IPS-15b (cell line): ENCODE results near the gene IER5L.
"Not testable (repeated sequence)": the region's sequence is repeated elsewhere in the genome, so short reads cannot be mapped to it uniquely, and the experiment has no call there.

Experiments used
- H3K27me3 ChIP-seq: one replicate; pipeline ENCODE4 v1.6.1; 2013; ENCODE audit warnings: low read length; ENCODE audit not compliant: control insufficient read depth, insufficient read depth
- H3K36me3 ChIP-seq: one replicate; pipeline ENCODE4 v1.6.1; 2013; ENCODE audit warnings: low read length; ENCODE audit not compliant: control insufficient read depth, insufficient read depth
- H3K4me1 ChIP-seq: one replicate; pipeline ENCODE4 v1.6.1; 2013; ENCODE audit warnings: mild to moderate bottlenecking, low read length; ENCODE audit not compliant: control insufficient read depth, insufficient read depth
- H3K4me3 ChIP-seq: one replicate; pipeline ENCODE4 v1.5.1; 2013; ENCODE audit warnings: low read depth, low read length
- H3K9ac ChIP-seq: one replicate; pipeline ENCODE4 v1.6.1; 2013; ENCODE audit warnings: low read depth, mild to moderate bottlenecking, low read length
- H3K9me3 ChIP-seq: one replicate; pipeline ENCODE4 v1.6.1; 2013; ENCODE audit warnings: mild to moderate bottlenecking, low read length; ENCODE audit not compliant: control insufficient read depth, insufficient read depth

IER5L gene

GRCh38 chr9:129139993-129140396 lies 38.1 kb downstream of the IER5L start:
- Histone ChIP-seq H3K9ac (peak overlapping the region; percentile 94), H3K9me3 (no peaks in the 10 kb centered on the region), H3K4me3 (peak overlapping the region; percentile 40), H3K27me3 (no peaks in the 10 kb centered on the region), H3K36me3 (peaks cover 32% of the 10 kb centered on the region), H3K4me1 (peaks cover 33% of the 10 kb centered on the region)

DNA sequence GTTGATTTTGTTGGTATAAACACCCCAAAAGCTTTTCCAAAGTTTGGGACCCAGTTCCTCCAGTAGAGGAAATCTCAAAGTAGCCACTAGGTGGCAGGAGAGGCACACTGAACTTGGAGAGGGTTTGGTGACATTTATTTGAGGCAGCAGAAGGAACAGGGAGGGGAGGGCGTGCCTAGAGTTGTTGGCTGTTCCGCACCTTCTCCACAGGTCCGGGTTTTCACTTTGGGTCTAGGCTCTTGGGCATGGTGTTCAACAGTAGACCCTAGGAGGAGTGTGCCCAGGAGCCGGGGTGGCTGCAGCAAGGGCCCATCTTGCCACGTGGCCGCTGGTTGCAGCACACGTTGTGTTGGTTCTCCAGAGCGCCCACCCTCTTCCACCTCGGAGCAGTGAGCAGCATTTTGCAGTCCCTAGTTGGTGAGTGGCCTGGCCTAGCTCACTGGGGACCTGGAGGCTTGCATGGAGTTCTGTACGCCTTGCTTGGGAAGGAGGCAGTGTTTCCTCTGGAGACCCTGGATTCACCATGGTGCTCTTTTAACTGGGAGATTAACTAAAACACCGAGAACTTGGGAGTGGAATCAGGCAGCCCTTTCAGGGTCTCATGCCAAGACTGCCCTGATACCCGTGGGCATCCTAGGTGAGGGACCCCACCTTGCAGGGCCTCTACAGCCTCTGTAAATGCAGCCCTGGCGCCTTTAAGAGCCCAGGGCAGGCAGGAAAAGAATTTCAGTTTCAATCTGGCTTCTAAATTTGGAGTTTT lies 38.6 kb downstream of the IER5L start:
- no peaks in the 10 kb centered on the region for H3K27me3 ChIP-seq
- peak overlapping the region; percentile 36 for H3K4me3 ChIP-seq
- peaks cover 33% of the 10 kb centered on the region for H3K4me1 ChIP-seq
- H3K9ac ChIP-seq, result peak overlapping the region; percentile 75
- H3K9me3 ChIP-seq, result no peaks in the 10 kb centered on the region
- peaks cover 32% of the 10 kb centered on the region for H3K36me3 ChIP-seq

DNA sequence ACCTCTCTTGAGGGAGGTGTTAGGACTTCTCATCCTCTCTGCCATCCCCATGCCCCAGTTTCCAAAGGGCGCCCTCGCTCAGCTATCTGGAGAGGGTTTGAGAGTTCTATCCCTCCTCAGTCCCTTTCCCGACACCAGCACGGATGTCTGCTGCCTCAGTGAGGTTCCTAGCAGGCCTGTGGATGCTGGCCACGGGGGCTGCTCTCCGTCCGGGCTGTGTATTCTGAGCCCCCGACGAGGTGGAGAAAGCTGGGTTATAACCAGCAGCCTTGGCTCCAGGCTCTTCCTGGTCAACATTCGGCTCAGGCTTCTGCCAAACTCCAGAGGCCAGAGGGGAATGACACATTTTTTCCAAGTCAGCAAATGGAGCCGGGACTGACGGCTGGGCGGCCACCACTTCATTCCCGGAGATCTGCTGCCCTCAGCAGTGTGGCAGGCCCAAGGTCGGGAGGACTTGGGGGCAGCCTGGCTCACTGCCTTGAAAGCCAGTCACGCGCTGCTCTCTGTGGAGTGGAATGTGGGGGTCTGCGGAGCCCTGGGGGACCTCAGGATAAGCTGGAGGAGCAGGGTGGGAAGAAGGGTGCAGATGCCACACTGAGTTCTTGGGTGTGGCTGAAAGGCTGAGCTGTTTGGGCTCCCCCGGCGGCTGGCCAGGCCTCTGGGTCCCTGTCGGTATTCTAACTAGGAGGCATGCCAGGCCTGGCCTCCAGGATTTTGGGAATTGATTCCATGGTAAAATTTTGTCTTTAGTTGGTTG lies 39.4 kb downstream of the IER5L start:
- Histone ChIP-seq H3K9me3 (no peaks in the 10 kb centered on the region), H3K27me3 (no peaks in the 10 kb centered on the region), H3K4me3 (no peak overlapping the region), H3K36me3 (peaks cover 28% of the 10 kb centered on the region), H3K4me1 (peaks cover 33% of the 10 kb centered on the region), H3K9ac (no peak overlapping the region)

DNA sequence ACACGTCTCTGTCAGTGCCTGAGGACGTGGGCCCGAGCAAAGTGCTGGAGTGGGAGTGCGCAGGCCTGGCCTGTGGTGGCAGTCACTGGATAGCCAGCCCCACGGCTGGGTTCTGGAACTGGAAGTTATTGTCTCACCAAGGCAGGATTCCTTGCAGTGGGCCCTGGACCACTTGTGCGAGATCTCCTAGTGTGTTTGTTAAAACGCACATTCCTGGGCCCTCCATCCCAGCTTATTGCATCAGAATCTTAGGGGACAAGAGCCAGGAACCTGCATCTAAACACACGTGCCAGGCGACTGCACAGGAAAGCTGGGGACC lies 40.0 kb downstream of the IER5L start:
- Histone ChIP-seq H3K9me3 (no peaks in the 10 kb centered on the region), H3K27me3 (no peaks in the 10 kb centered on the region), H3K36me3 (peaks cover 25% of the 10 kb centered on the region), H3K4me1 (peaks cover 29% of the 10 kb centered on the region), H3K4me3 (no peak overlapping the region), H3K9ac (no peak overlapping the region)

DNA sequence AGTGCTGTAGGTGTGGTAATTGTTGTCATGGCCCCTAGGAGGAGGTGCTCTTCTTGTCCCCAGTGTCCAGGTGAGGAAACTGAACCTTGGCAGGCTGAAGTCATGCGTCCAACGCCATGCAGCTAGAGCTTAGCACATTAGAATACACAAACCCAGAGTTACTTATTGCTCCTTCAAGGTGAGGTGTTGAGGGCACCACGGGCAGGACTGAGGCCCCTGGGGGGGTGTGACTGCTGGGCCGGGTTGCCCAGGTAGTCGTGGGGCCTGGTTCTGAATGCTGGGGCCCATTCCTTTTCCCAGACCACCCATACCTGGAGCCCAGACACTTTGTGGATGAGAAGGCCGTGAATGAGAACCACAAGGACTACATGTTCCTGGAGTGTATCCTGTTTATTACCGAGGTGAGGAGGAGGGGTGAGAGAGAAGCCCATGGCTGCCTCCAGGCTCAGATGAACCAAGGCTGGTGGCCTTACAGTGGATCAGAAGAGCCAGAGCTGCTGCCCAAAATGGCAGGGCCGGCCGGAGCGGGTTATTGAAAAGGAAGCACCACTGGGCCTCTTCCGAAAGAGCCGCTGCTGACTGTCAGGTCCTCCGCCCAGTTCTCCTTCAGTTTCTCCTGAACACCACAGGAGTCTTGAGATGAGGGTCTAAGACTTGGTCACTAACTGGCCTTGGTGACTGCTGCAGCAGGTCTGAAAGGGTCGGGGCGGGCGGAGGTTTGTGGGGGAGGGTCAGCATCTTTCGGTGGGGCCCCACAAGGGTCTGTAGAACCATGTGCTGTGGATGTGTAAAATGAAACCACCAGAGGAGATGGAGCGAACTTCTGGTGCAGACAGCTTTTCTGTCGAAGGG lies 40.5 kb downstream of the IER5L start:
- Histone ChIP-seq H3K4me1 (peaks cover 25% of the 10 kb centered on the region), H3K9me3 (no peaks in the 10 kb centered on the region), H3K4me3 (no peak overlapping the region), H3K9ac (no peak overlapping the region), H3K36me3 (peaks cover 24% of the 10 kb centered on the region), H3K27me3 (no peaks in the 10 kb centered on the region)

DNA sequence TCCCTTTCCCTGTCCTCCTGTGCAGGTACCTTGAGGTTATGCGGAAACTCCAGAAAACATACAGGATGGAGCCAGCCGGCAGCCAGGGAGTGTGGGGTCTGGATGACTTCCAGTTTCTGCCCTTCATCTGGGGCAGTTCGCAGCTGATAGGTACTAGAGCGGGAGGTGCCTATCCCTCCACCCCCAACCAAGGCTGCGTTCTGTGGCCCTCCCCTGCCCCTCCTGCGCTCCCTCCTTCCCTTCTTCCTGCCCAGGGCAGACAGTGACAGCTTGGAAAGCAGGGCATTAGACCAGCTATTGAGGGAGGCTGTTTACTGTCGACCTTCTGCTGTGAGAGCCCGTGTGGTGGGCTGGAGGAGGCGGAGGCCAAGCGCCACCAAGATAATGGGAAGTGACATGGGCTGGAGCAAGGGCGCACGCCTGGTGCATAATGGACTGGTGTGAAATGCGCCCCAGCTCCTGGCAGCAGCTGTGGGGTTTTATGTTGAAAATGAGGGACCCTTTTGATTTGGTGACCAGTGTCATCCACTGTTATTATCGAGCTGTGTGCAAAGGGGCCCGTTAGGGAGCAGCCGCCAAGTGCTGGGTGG lies 41.5 kb downstream of the IER5L start:
- no peak overlapping the region for H3K9ac ChIP-seq
- peaks cover 25% of the 10 kb centered on the region for H3K36me3 ChIP-seq
- no peaks in the 10 kb centered on the region for H3K9me3 ChIP-seq
- H3K27me3 ChIP-seq, result no peaks in the 10 kb centered on the region
- peaks cover 17% of the 10 kb centered on the region for H3K4me1 ChIP-seq
- no peak overlapping the region for H3K4me3 ChIP-seq

- H3K9ac ChIP-seq, result no peak overlapping the region
- H3K4me1 ChIP-seq, result peaks cover 9% of the 10 kb centered on the region
- H3K4me3 ChIP-seq, result no peak overlapping the region
- H3K9me3 ChIP-seq, result no peaks in the 10 kb centered on the region
- peaks cover 34% of the 10 kb centered on the region for H3K36me3 ChIP-seq
- H3K27me3 ChIP-seq, result no peaks in the 10 kb centered on the region
Measured at GRCh38 chr9:129135476-129135875, 42.6 kb downstream of the IER5L start.

DNA sequence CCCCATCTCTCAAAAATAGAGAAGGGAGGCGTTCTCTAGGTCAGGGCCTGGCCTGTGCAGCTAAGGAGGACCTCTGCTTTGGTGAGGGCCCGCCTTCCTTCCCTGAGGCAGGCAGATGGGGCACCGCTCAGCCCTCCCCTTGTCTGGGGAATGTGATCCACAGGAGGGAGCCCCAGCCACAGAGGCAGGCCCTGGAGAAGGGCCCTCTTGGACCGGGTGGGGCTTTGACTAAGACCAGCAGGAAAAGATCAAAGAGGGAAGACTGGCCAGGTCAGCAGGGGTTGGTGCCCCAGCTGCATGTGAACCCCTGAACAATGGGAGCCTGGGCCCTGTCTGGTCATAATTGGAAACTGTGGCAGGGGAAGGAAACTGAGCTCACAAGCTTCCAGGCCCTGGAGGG lies 45.0 kb downstream of the IER5L start:
- Histone ChIP-seq H3K4me3 (no peak overlapping the region), H3K27me3 (no peaks in the 10 kb centered on the region), H3K9ac (no peak overlapping the region), H3K4me1 (no peaks in the 10 kb centered on the region), H3K9me3 (no peaks in the 10 kb centered on the region), H3K36me3 (peaks cover 41% of the 10 kb centered on the region)

- Histone ChIP-seq H3K27me3 (no peaks in the 10 kb centered on the region), H3K9me3 (no peaks in the 10 kb centered on the region), H3K36me3 (peaks cover 31% of the 10 kb centered on the region), H3K4me3 (no peak overlapping the region), H3K9ac (no peak overlapping the region), H3K4me1 (peaks cover 7% of the 10 kb centered on the region)
Measured at GRCh38 chr9:129131300-129132145, 46.5 kb downstream of the IER5L start.

DNA sequence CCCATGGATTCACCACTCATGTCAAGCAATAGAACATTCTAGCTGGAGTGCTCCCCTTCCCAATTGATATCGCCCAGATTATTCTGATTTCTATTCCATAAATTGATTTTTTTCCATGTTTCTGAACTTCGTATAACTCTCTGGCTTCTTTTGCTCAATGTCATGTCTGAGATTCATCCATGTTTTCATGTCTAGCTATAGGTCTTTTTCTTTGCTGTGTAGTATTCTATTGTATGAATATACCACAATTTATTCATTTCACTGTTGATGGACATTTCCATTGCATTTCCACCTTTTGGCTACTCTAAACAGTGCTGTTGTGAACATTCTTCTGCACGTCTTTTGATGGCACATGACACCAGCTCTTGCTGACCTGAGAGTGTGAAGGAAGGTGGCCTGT lies 47.3 kb downstream of the IER5L start:
- no peak overlapping the region for H3K9ac ChIP-seq
- H3K36me3 ChIP-seq, result peaks cover 25% of the 10 kb centered on the region
- no peak overlapping the region for H3K4me3 ChIP-seq

DNA sequence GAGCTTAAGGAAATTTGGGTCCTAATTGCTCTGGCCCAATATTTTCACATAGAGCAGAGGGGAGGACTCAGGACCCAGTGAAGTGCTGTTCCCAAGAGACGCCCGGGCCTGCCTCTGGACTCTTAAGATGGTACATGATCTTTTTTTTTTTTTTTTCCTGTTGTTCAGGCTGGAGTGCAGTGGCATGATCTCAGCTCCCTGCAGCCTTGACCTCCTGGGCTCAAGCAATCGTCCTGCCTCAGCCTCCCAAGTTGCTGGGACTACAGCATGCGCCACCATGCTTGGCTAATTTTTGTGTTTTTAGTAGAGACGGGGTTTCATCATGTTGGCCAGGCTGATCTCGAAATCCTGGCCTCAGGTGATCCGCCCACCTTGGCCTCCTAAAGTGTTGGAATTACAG lies 47.8 kb downstream of the IER5L start:
- H3K9ac ChIP-seq, H3K9me3 ChIP-seq: not testable (repeated sequence)
- H3K36me3 ChIP-seq, result peaks cover 23% of the 10 kb centered on the region

More for the DNA sequence above, 47.3 kb downstream of the IER5L start:
- Histone ChIP-seq H3K9me3 (no peaks in the 10 kb centered on the region), H3K27me3 (no peaks in the 10 kb centered on the region), H3K4me1 (peaks cover 7% of the 10 kb centered on the region)

More for the DNA sequence above, 47.8 kb downstream of the IER5L start:
- H3K27me3 ChIP-seq, H3K4me3 ChIP-seq, H3K4me1 ChIP-seq: not testable (repeated sequence)
